Activated CD8-positive, alpha-beta memory T cell treated with anti-CD3 and anti-CD28 coated beads for 1 hour (primary cell): ENCODE measurements around the gene GMNC.

Experiments used
- DNase-seq, 2 donors: peaks; one replicate each; pipeline ENCODE4 v3.0.0-alpha.2; 2020; ENCODE audit warnings: low read depth in 1 of 2; ENCODE audit errors: extremely low read depth in 1 of 2

GMNC gene

GRCh38 chr3:190849607-190850006 lies 12.9 kb downstream of the GMNC start:
- DNase-seq = no peak

GRCh38 chr3:190848870-190849269 lies 13.6 kb downstream of the GMNC start:
- DNase-seq = no peak

GRCh38 chr3:190847436-190847835 lies 15.1 kb downstream of the GMNC start:
- DNase-seq = no peak

- no peak for DNase-seq
Measured at GRCh38 chr3:190840146-190840545, 22.3 kb downstream of the GMNC start.

- DNase-seq = no peak
Measured at GRCh38 chr3:190831225-190831624, 31.3 kb downstream of the GMNC start.

- DNase-seq = no peak
Measured at GRCh38 chr3:190830031-190830430, 32.5 kb downstream of the GMNC start.

GRCh38 chr3:190826018-190826417 lies 36.5 kb downstream of the GMNC start:
- DNase-seq = no peak

- DNase-seq = no peak
Measured at GRCh38 chr3:190825386-190826016, 37.0 kb downstream of the GMNC start.

- no peak for DNase-seq
Measured at GRCh38 chr3:190811775-190812480, 50.6 kb downstream of the GMNC start.

- no peak for DNase-seq
Measured at GRCh38 chr3:190810957-190811356, 51.5 kb downstream of the GMNC start.

- no peak for DNase-seq
Measured at GRCh38 chr3:190809351-190809750, 53.1 kb downstream of the GMNC start.

- DNase-seq = no peak
Measured at GRCh38 chr3:190807719-190808375, 54.6 kb downstream of the GMNC start.
